Osteoblast (primary cell): ENCODE data around the gene SNX25. TPM values are rescaled to one million over a fixed set of nuclear protein-coding genes. Genes with fewer than 3 reads are reported as not detected.
"Not testable (repeated sequence)": the region's sequence is repeated elsewhere in the genome, so short reads cannot be mapped to it uniquely, and the experiment has no call there.

ENCODE experiments used
- DNase-seq: peaks from one replicate; pipeline ENCODE4 v3.0.0; 2011; ENCODE audit warnings: low spot score, mixed read lengths; ENCODE audit not compliant: insufficient read length; ENCODE audit errors: missing footprints
- H2AFZ ChIP-seq: 2 replicates; pipeline ENCODE4 v1.6.0; 2011; ENCODE audit warnings: mild to moderate bottlenecking, low read length
- H3K27ac ChIP-seq: 2 replicates; pipeline ENCODE4 v1.5.1; 2011; ENCODE audit warnings: mild to moderate bottlenecking, low read depth, low read length, moderate library complexity
- H3K27me3 ChIP-seq: 2 replicates; pipeline ENCODE4 v1.6.0; 2012; ENCODE audit warnings: mild to moderate bottlenecking, control low read depth, inconsistent platforms, low read length, moderate library complexity; ENCODE audit not compliant: insufficient read depth
- H3K36me3 ChIP-seq: 2 replicates; pipeline ENCODE4 v1.5.1; 2011; ENCODE audit warnings: mild to moderate bottlenecking, low read length, control low read depth, moderate library complexity; ENCODE audit not compliant: insufficient read depth
- H3K4me1 ChIP-seq: 2 replicates; pipeline ENCODE4 v1.5.1; 2011; ENCODE audit warnings: mild to moderate bottlenecking, low read length, control low read depth, moderate library complexity; ENCODE audit not compliant: insufficient read depth
- H3K4me2 ChIP-seq: 2 replicates; pipeline ENCODE4 v1.6.0; 2011; ENCODE audit warnings: mild to moderate bottlenecking, low read length; ENCODE audit not compliant: insufficient read depth
- H3K4me3 ChIP-seq: fragments of 200-600 bp; sonication (generic); 3 replicates; pipeline ENCODE4 v1.5.1; 2012; ENCODE audit warnings: mild to moderate bottlenecking, low read length, inconsistent platforms; ENCODE audit not compliant: insufficient read depth
- H3K79me2 ChIP-seq: 2 replicates; pipeline ENCODE4 v1.6.0; 2012; ENCODE audit warnings: mild to moderate bottlenecking, low read length, control low read depth, inconsistent platforms; ENCODE audit not compliant: insufficient read depth
- H3K9me3 ChIP-seq: 2 replicates; pipeline ENCODE4 v1.5.1; 2011; ENCODE audit warnings: low read depth, low read length, control low read depth
- H4K20me1 ChIP-seq: 2 replicates; pipeline ENCODE4 v1.6.0; 2012; ENCODE audit warnings: mild to moderate bottlenecking, low read length, control low read depth; ENCODE audit not compliant: insufficient read depth
- CTCF ChIP-seq: IDR thresholded peaks from 2 replicates; pipeline ENCODE4 v1.5.1; 2011; ENCODE audit warnings: mild to moderate bottlenecking, low read depth, low read length, moderate library complexity; ENCODE audit errors: extremely low read depth
- total RNA-seq: library from RNA; depleted of rRNA; stranded (reverse); fragments of >200 nt; gene quantifications from 2 replicates; pipeline ENCODE4 v1.2.3, GENCODE V29; 2012

SNX25 gene
- total RNA-seq, 1 donor: 98.1 TPM

- peak overlapping the region; percentile 83 for H2AFZ ChIP-seq
- peak overlapping the region; percentile 75 for H3K4me3 ChIP-seq
- peaks cover 4% of the 10 kb centered on the region for H3K36me3 ChIP-seq
- peaks cover 61% of the 10 kb centered on the region for H3K79me2 ChIP-seq
- H3K4me1 ChIP-seq: peaks cover 26% of the 10 kb centered on the region
- peak overlapping the region; percentile 90 for H3K4me2 ChIP-seq
- no peak for DNase-seq
- H3K27me3 ChIP-seq: no peaks in the 10 kb centered on the region
- peak overlapping the region; percentile 86 for H3K27ac ChIP-seq
- TF ChIP-seq CTCF: no peak
- peaks cover 9% of the 10 kb centered on the region for H4K20me1 ChIP-seq
- no peaks in the 10 kb centered on the region for H3K9me3 ChIP-seq
These were observed 6.4 kb upstream of the SNX25 start for GRCh38 chr4:185202984-185203485.

- Histone ChIP-seq H4K20me1 (peaks cover 9% of the 10 kb centered on the region), H3K27me3 (no peaks in the 10 kb centered on the region), H3K27ac (peak within 1 kb of the TSS; percentile 86), H3K4me2 (peak within 1 kb of the TSS; percentile 100), H2AFZ (peak within 1 kb of the TSS; percentile 96), H3K79me2 (peaks cover 58% of the 10 kb centered on the region), H3K9me3 (no peaks in the 10 kb centered on the region), H3K4me3 (peak within 1 kb of the TSS; percentile 75), H3K36me3 (peaks cover 4% of the 10 kb centered on the region), H3K4me1 (peaks cover 27% of the 10 kb centered on the region)
- TF ChIP-seq CTCF: no peak
- DNase-seq: peak; percentile 99
These were observed 5.7 kb upstream of the SNX25 start, which contains the start of gene CFAP97 for GRCh38 chr4:185203486-185204237. Gene CFAP97, minus strand, starts transcription at chr4:185204000. Its CDS starts 12,804 bp downstream, at chr4:185191196.

- Histone ChIP-seq H3K4me1 (peaks cover 31% of the 10 kb centered on the region), H3K79me2 (peaks cover 51% of the 10 kb centered on the region), H3K27ac (peak overlapping the region; percentile 83)
These were observed 5.0 kb upstream of the SNX25 start for GRCh38 chr4:185204238-185204910.

GRCh38 chr4:185205073-185205472 is 4.3 kb upstream of the SNX25 start:
- not testable (repeated sequence) for DNase-seq, H3K36me3 ChIP-seq, H3K9me3 ChIP-seq, H4K20me1 ChIP-seq, H3K27me3 ChIP-seq
- peaks cover 31% of the 10 kb centered on the region for H3K4me1 ChIP-seq
- H3K4me2 ChIP-seq: peak overlapping the region; percentile 100
- H2AFZ ChIP-seq: peak overlapping the region; percentile 96
- peak overlapping the region; percentile 83 for H3K27ac ChIP-seq
- peaks cover 44% of the 10 kb centered on the region for H3K79me2 ChIP-seq
- peak overlapping the region; percentile 75 for H3K4me3 ChIP-seq

More at GRCh38 chr4:185204238-185204910, 5.0 kb upstream of the SNX25 start:
- Histone ChIP-seq H2AFZ (peak overlapping the region; percentile 96), H3K27me3 (no peaks in the 10 kb centered on the region), H3K9me3 (no peaks in the 10 kb centered on the region), H3K4me3 (peak overlapping the region; percentile 75), H4K20me1 (peaks cover 9% of the 10 kb centered on the region), H3K36me3 (peaks cover 4% of the 10 kb centered on the region), H3K4me2 (peak overlapping the region; percentile 100)
- peak; percentile 73 for DNase-seq
- TF ChIP-seq CTCF: no peak
